GM13977 (cell line): ENCODE measurements around the gene TREML2.

ENCODE experiments used
- DNase-seq: peaks from one replicate; pipeline ENCODE4 v3.0.0; 2012; ENCODE audit warnings: low spot score
- in situ Hi-C: fragments of 300-500 bp; cut with MboI; formaldehyde crosslinking; loops from one replicate; pipeline ENCODE4 v1.12.0; 2022; ENCODE audit warnings: low sequenced_read_pairs, low pct_unique_long_range_greater_than_20kb, mixed read lengths, inconsistent platforms; ENCODE audit not compliant: unreplicated experiment
- TF ChIP-seq, protein P1 (sequence below): IDR thresholded peaks from 2 replicates; pipeline ENCODE4 v1.5.1; 2012; ENCODE audit warnings: mild to moderate bottlenecking, control low read depth; ENCODE audit not compliant: insufficient read depth; ENCODE audit errors: extremely low read depth, missing control alignments

TREML2 gene

DNA sequence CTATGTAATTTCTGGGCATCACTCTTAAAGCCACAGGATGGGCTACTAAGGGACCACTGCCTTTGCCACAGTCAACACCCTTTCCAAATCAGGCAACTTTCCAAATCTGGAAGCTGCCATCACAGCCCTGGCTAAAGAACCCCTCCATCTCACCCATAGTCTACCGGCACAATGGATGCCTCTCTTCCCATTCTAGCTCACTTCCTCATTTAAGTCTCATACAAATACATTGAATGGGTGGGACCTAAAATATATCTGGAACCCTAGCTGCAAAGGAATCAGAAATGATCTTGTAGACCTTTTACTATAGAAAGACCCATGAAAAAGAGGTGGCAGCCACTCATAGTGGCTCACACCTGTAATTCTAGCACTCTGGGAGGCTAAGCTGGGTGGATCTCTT lies 23.9 kb upstream of the TREML2 start:
- TF ChIP-seq, protein P1, sequence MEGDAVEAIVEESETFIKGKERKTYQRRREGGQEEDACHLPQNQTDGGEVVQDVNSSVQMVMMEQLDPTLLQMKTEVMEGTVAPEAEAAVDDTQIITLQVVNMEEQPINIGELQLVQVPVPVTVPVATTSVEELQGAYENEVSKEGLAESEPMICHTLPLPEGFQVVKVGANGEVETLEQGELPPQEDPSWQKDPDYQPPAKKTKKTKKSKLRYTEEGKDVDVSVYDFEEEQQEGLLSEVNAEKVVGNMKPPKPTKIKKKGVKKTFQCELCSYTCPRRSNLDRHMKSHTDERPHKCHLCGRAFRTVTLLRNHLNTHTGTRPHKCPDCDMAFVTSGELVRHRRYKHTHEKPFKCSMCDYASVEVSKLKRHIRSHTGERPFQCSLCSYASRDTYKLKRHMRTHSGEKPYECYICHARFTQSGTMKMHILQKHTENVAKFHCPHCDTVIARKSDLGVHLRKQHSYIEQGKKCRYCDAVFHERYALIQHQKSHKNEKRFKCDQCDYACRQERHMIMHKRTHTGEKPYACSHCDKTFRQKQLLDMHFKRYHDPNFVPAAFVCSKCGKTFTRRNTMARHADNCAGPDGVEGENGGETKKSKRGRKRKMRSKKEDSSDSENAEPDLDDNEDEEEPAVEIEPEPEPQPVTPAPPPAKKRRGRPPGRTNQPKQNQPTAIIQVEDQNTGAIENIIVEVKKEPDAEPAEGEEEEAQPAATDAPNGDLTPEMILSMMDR, result no peak
- DNase-seq, result no peak
- in situ Hi-C loops, result no loop called here

DNA sequence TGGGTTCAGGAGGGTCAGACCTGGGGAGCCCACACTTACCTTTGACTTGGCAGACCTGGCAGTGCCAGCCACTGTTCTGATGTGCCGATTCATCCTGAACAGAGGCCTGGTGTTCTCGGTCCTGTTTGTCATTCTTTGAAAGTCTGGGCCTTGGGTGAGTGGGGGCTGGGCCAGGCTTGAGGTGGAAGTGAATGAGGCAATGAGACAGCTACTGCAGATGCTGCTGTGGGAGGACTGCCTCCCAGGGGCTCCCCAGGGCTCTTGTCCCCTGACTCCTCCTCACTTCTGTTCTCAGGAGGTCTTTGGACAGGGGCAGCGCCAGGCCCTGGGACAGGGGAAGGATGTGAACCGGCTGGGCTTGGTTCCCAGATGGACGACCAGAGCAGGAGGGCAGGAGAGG lies 21.6 kb upstream of the TREML2 start:
- TF ChIP-seq, protein P1, result no peak
- in situ Hi-C loops, result no loop called here
- no peak for DNase-seq

DNA sequence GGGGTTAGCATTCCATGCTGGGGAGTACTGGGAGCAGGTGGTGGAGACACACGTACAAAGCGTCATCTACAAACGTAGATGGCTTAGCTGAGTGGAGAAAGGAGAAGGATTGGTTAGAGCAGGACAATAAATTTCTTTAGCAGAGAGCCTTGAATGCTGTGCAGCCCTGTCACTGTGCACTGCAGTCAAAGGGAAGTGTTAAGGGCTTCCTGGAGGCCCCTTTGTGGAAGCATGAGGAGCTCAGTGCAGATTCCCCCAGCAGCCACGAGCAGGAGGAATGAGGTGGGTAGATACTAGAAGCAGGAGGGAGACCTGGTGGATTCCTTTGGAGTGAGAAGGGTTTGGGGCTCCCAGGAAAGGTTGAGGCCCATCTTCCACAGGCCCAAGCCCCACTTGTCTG lies 21.1 kb upstream of the TREML2 start:
- in situ Hi-C loops, result no loop called here
- TF ChIP-seq, protein P1, result no peak
- DNase-seq, result no peak

DNA sequence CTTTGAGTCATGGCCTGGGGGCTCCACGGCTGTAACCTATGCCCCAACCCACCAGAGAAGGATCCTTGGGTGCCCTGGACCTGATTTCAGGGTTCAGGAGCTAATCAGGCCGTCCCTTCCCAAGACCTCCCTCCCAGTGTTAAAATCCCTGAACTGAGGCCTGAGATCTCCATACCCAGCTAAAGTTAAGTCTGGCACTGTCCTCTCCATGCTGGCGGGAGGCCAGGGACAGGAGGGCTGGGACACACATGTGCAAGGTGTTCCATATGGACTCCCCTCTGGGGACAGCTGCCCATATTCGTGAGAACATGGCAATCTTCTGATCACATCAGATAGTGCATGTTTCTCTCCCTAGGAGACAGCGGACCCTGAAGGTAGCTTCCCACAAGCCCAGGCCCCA lies 15.7 kb upstream of the TREML2 start:
- in situ Hi-C loops, result no loop called here
- no peak for DNase-seq
- TF ChIP-seq, protein P1, result no peak

DNA sequence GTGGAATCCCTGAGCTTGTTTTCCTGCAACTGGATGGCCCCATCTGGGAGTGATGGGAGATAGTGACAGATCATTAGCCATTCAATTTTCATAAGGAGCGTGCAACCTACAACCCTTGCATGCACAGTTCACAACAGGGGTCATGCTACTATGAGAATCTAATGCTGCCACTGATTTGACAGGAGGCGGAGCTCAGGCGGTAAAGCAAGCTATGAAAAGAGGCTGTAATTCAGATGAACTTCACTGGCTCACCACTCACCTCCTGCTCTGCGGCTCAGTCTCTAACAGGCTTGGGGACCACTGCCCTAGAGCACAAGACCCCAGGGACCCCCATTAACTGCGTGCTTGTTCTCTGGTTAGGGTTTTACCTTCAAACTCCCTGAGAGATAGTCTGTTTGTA lies 14.8 kb upstream of the TREML2 start:
- in situ Hi-C loops, result no loop called here
- TF ChIP-seq, protein P1, result no peak
- no peak for DNase-seq

DNA sequence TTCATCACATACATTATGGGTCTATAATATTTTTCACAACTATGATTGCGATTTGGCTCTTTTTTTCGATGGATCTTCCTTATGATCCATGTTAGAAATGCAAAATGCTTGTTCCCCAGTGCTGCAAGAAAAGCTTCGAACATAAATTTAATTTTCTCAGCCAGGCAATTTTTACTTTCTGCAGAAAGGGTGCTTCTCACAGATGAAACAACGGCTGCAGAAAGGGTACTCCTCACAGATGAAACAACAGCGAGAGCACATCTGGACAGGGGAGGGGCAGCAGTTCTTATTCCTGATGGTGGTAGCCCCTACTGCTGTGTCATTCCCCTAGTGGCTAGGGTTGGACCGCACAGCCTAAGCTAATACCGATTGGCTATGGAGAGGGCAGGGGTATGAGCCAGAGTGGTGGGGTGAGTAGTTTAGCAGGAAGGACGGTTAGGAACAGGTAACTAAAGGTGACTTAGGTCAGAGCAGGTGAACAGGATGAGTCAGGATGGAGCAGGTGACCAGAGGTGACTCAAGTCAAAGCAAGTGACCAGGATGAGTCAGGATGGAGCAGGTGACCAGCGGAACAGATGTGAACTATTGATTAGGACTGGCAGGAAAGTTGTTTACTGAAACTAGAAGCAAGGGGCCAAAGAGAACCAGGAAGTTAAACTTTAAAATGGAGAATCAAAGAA lies 13.8 kb upstream of the TREML2 start:
- TF ChIP-seq, protein P1, result no peak
- in situ Hi-C loops, result no loop called here
- DNase-seq, result no peak
